IMR-90 (cell line): ENCODE data around the gene CBFA2T3. TPM values are rescaled to one million over a fixed set of nuclear protein-coding genes. Genes with fewer than 3 reads are reported as not detected.

Experiments used
- ATAC-seq: fragments of 200-7000 bp; cut with Tn5 transposase; 2 replicates; pipeline ENCODE4 v1.9.1; 2020; ENCODE audit warnings: low read depth, mild to moderate bottlenecking, moderate library complexity
- BruUV-seq: library from RNA; stranded (reverse); fragments of 400-500 nt; replicated peaks from 2 replicates; lab custom pipeline; 2021; lab: Mats Ljungman, UMichigan
- CTCF ChIA-PET: fragments of 300-600 bp; formaldehyde crosslinking; extraction: SDS; loops from one replicate; lab custom pipeline; 2021; ENCODE audit warnings: antibody characterized with exemption; lab: Yijun Ruan, JAX
- POLR2A ChIA-PET: fragments of 300-600 bp; sonication (Branson Sonifier 250); formaldehyde crosslinking; loops from one replicate; lab custom pipeline; 2022; ENCODE audit warnings: antibody characterized with exemption; ENCODE audit not compliant: unreplicated experiment; lab: Charles Lee
- DNase-seq: peaks from one replicate; pipeline ENCODE4 v3.0.0; 2013
- H2AFZ ChIP-seq: replicated peaks from 2 replicates; pipeline ENCODE3; 2013; ENCODE audit warnings: low read length, mild to moderate bottlenecking; ENCODE audit not compliant: poor library complexity
- H2AK5ac ChIP-seq: 2 replicates; pipeline ENCODE4 v1.6.1; 2013; ENCODE audit warnings: low read depth, low read length, inconsistent platforms
- H2AK9ac ChIP-seq: replicated peaks from 2 replicates; pipeline ENCODE3; 2013; ENCODE audit warnings: mild to moderate bottlenecking, low read depth, low read length, moderate library complexity; ENCODE audit not compliant: poor library complexity
- H2BK120ac ChIP-seq: 2 replicates; pipeline ENCODE4 v1.6.1; 2013; ENCODE audit warnings: low read depth, low read length, inconsistent platforms
- H2BK15ac ChIP-seq: 3 replicates; pipeline ENCODE4 v1.6.1; 2013; ENCODE audit warnings: low read depth, low read length, inconsistent platforms
- H2BK20ac ChIP-seq: 2 replicates; pipeline ENCODE4 v1.6.1; 2013; ENCODE audit warnings: low read depth, mild to moderate bottlenecking, inconsistent platforms, low read length, moderate library complexity
- H2BK5ac ChIP-seq: 2 replicates; pipeline ENCODE4 v1.6.1; 2013; ENCODE audit warnings: mild to moderate bottlenecking, low read depth, low read length, inconsistent platforms; ENCODE audit not compliant: poor library complexity, severe bottlenecking
- H3K14ac ChIP-seq: replicated peaks from 2 replicates; pipeline ENCODE4 v1.6.1; 2013; ENCODE audit warnings: low read depth, low read length, inconsistent platforms
- H3K18ac ChIP-seq: 2 replicates; pipeline ENCODE4 v1.6.1; 2013; ENCODE audit warnings: low read depth, low read length, control low read depth
- H3K23ac ChIP-seq: 2 replicates; pipeline ENCODE4 v1.6.1; 2013; ENCODE audit warnings: low read depth, low read length, inconsistent platforms
- H3K27ac ChIP-seq: 2 replicates; pipeline ENCODE4 v1.5.1; 2013; ENCODE audit warnings: mild to moderate bottlenecking, control low read depth, low read length; ENCODE audit not compliant: insufficient read depth
- H3K27me3 ChIP-seq: 2 replicates; pipeline ENCODE4 v1.6.1; 2013; ENCODE audit warnings: low read length; ENCODE audit not compliant: control insufficient read depth, insufficient read depth
- H3K36me3 ChIP-seq: 2 replicates; pipeline ENCODE4 v1.6.1; 2013; ENCODE audit warnings: low read length, mixed read lengths; ENCODE audit not compliant: control insufficient read depth, insufficient read depth
- H3K4ac ChIP-seq: 2 replicates; pipeline ENCODE4 v1.6.1; 2013; ENCODE audit warnings: low read depth, low read length, inconsistent platforms
- H3K4me1 ChIP-seq: 2 replicates; pipeline ENCODE4 v1.6.1; 2013; ENCODE audit warnings: low read length, mixed read lengths; ENCODE audit not compliant: control insufficient read depth, insufficient read depth
- H3K4me2 ChIP-seq: 2 replicates; pipeline ENCODE4 v1.6.1; 2013; ENCODE audit warnings: low read depth, mild to moderate bottlenecking, control low read depth, low read length, moderate library complexity
- H3K4me3 ChIP-seq: 2 replicates; pipeline ENCODE4 v1.5.1; 2013; ENCODE audit warnings: low read depth, mild to moderate bottlenecking, control low read depth, low read length, moderate library complexity; ENCODE audit not compliant: insufficient read depth
- H3K56ac ChIP-seq: 2 replicates; pipeline ENCODE4 v1.6.1; 2013; ENCODE audit warnings: low read length, inconsistent platforms; ENCODE audit not compliant: insufficient read depth; ENCODE audit errors: extremely low read depth
- H3K79me1 ChIP-seq, 2 experiments: 2 replicates each; pipeline ENCODE4 v1.6.1; 2013; ENCODE audit warnings: low read length in 2 of 2, inconsistent platforms in 1 of 2, low read depth in 1 of 2
- H3K9ac ChIP-seq: 2 replicates; pipeline ENCODE4 v1.6.1; 2013; ENCODE audit warnings: low read depth, low read length, control low read depth
- H3K9me1 ChIP-seq: 2 replicates; pipeline ENCODE4 v1.6.1; 2013; ENCODE audit warnings: low read length, inconsistent platforms; ENCODE audit not compliant: insufficient read depth
- H3K9me3 ChIP-seq: 2 replicates; pipeline ENCODE4 v1.6.1; 2013; ENCODE audit warnings: low read length; ENCODE audit not compliant: control insufficient read depth, insufficient read depth
- H4K20me1 ChIP-seq: 2 replicates; pipeline ENCODE4 v1.6.1; 2013; ENCODE audit warnings: low read length, inconsistent platforms; ENCODE audit not compliant: insufficient read depth
- H4K5ac ChIP-seq: 2 replicates; pipeline ENCODE4 v1.6.1; 2013; ENCODE audit warnings: mild to moderate bottlenecking, low read depth, low read length, control low read depth
- H4K8ac ChIP-seq, 2 experiments: 2 replicates each; pipeline ENCODE4 v1.6.1; 2013; ENCODE audit warnings: low read depth in 2 of 2, low read length in 2 of 2, control low read depth in 1 of 2, inconsistent platforms in 1 of 2
- H4K91ac ChIP-seq: 2 replicates; pipeline ENCODE4 v1.6.1; 2013; ENCODE audit warnings: low read depth, low read length, inconsistent platforms; ENCODE audit not compliant: insufficient read depth
- CEBPB ChIP-seq: IDR thresholded peaks from 2 replicates; pipeline ENCODE4 v1.6.1; 2012; ENCODE audit warnings: low read depth, low read length, improper control_type of control experiment
- RAD21 ChIP-seq: IDR thresholded peaks from 2 replicates; pipeline ENCODE4 v1.6.1; 2012; ENCODE audit warnings: low read length, improper control_type of control experiment
- RCOR1 ChIP-seq: IDR thresholded peaks from 2 replicates; pipeline ENCODE4 v1.6.1; 2012; ENCODE audit warnings: mild to moderate bottlenecking, low read length, improper control_type of control experiment; ENCODE audit not compliant: insufficient replicate concordance
- WGBS, 2 experiments: methylation state at CpG; one replicate each; pipeline versions ENCODE4 v1.1.5 to v1.1.7; 2013; ENCODE audit warnings: missing lambda C conversion rate in 2 of 2; ENCODE audit not compliant: insufficient read length in 1 of 2; ENCODE audit errors: extremely low coverage in 2 of 2; 5-methylcytosine and 5-hydroxymethylcytosine counted together
- dilution Hi-C: fragments of 300-500 bp; cut with HindIII; formaldehyde crosslinking; loops from one replicate; pipeline ENCODE4 v1.14.3; 2018; ENCODE audit warnings: low sequenced_read_pairs; ENCODE audit not compliant: unreplicated experiment
- in situ Hi-C: fragments of 300-500 bp; cut with MboI; formaldehyde crosslinking; loops from 3 replicates; pipeline ENCODE4 v1.14.3; 2019; ENCODE audit warnings: low sequenced_read_pairs, inconsistent platforms, mixed read lengths
- intact Hi-C: fragments of 100-400 bp; cut with micrococcal nuclease; formaldehyde crosslinking; loops from 2 replicates; pipeline ENCODE4 v1.10.0; 2022
- polyA plus RNA-seq, 3 experiments: library from polyadenylated mRNA; depleted of rRNA; stranded (reverse); fragments of >200 nt; gene quantifications; 2 replicates each; pipeline ENCODE4 v1.2.3, GENCODE V29; 2012; ENCODE audit warnings: low replicate concordance in 1 of 3
- total RNA-seq: library from RNA; depleted of rRNA; stranded (reverse); fragments of >200 nt; gene quantifications from 2 replicates; pipeline ENCODE4 v1.2.3, GENCODE V29; 2012
- TF ChIP-seq, protein P1 (sequence below): fragments of 150-350 bp; IDR thresholded peaks from 2 replicates; pipeline ENCODE4 v1.6.1; 2017; ENCODE audit warnings: mild to moderate bottlenecking, antibody characterized with exemption, low read length, low read depth

CBFA2T3 gene
- total and polyA plus RNA-seq, 2 of the 4 experiments (the other 2 are of a cell fraction): not detected

DNA sequence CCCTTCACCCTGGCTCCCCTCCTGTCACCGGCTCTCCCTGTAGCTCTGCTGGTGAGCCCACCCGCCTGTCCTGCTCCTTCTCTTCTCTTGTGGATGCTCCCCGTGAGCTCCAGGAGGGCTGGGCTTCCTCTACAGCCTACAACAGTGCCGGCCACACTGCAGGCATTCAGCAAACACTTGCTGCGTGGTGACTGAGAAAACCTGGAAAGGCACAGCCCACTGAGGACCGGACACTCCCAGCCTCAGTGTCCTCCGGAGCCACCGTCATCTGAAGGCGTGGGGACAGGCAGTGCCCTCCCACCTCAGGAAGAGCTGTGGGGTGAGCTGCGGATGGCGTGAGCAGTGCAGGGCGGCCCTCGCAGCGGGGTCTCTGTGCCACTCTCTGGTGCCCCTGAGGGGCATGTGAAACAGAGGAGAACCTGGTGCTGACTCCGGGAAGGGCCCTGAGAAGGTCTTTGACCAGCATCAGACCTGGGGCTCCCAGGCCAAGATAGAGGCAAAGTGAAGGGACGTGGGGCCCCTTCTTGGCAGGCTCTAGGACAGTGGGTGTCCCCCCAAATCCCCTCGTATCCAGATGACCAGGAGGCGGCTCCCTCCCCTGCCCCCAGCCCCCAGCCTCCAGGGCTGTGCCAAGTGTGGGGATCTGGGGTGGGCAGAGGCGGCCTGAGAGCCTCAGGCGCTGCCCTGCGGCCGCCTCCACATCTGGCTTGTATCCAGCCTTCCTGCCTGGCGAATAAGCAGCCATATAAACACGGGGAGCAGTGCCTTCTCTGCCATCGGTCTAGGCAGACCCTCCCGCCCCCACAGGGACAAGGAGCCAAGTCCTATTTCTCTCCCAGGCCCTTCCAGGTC, 66.5 kb downstream of the CBFA2T3 start:
- H4K5ac ChIP-seq: no peak overlapping the region
- WGBS, 2 experiments: 20% methylated on average over 6 of the region's 26 CpGs; no CpG with 5 or more reads in 1 of the 2 experiments
- POLR2A ChIA-PET: no interaction called here

More for the DNA sequence above, 66.5 kb downstream of the CBFA2T3 start:
- intact Hi-C loops: no loop called here
- DNase-seq (no peak), ATAC-seq (peak; percentile 10; the same call in 1 of the 2 replicates)
- no TSS peak for BruUV-seq
- H3K27me3 ChIP-seq: peaks cover 8% of the 10 kb centered on the region; the same call in 1 of the 2 replicates
- in situ Hi-C loops: no loop called here
- H2AFZ ChIP-seq: no peak overlapping the region
- H3K56ac ChIP-seq: no peak overlapping the region
- no peak overlapping the region for H3K23ac ChIP-seq
- H3K27ac ChIP-seq: no peak overlapping the region
- H3K79me1 ChIP-seq: no peaks in the 10 kb centered on the region
- H3K4ac ChIP-seq: no peak overlapping the region
- H2AK9ac ChIP-seq: no peak overlapping the region
- peaks cover 4% of the 10 kb centered on the region for H3K9me3 ChIP-seq
- no peak overlapping the region for H3K9ac ChIP-seq
- CTCF ChIA-PET: no interaction called here
- H3K36me3 ChIP-seq: no peaks in the 10 kb centered on the region
- H3K18ac ChIP-seq: no peak overlapping the region
- no peak overlapping the region for H4K91ac ChIP-seq
- H2BK5ac ChIP-seq: no peak overlapping the region
- H2BK20ac ChIP-seq: no peak overlapping the region
- no peak overlapping the region for H3K14ac ChIP-seq
- no peak overlapping the region for H2BK15ac ChIP-seq
- H3K4me1 ChIP-seq: no peaks in the 10 kb centered on the region; the same call in 1 of the 2 replicates
- H3K4me2 ChIP-seq: no peak overlapping the region
- TF ChIP-seq RAD21: no peak
- TF ChIP-seq, protein P1, sequence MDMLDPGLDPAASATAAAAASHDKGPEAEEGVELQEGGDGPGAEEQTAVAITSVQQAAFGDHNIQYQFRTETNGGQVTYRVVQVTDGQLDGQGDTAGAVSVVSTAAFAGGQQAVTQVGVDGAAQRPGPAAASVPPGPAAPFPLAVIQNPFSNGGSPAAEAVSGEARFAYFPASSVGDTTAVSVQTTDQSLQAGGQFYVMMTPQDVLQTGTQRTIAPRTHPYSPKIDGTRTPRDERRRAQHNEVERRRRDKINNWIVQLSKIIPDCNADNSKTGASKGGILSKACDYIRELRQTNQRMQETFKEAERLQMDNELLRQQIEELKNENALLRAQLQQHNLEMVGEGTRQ: no peak
- TF ChIP-seq CEBPB: no peak
- TF ChIP-seq RCOR1: no peak
- no peaks in the 10 kb centered on the region for H3K9me1 ChIP-seq
- H2AK5ac ChIP-seq: no peak overlapping the region
- H4K20me1 ChIP-seq: no peaks in the 10 kb centered on the region; the same call in 1 of the 2 replicates
- no peak overlapping the region for H3K4me3 ChIP-seq
- H2BK120ac ChIP-seq: no peak overlapping the region
- dilution Hi-C loops: no loop called here
- no peak overlapping the region for H4K8ac ChIP-seq
